Trophoblast cell (in vitro differentiated cells and primary cell): ENCODE results near the gene LYG1.

Experiments
- DNase-seq, 2 donors: peaks; one replicate each; pipeline ENCODE4 v3.0.0-alpha.2; 2016
- H2AFZ ChIP-seq: 2 replicates; pipeline ENCODE4 v1.6.1; 2013; ENCODE audit warnings: low read length, moderate library complexity, mild to moderate bottlenecking; ENCODE audit not compliant: insufficient read depth, poor library complexity
- H2AK5ac ChIP-seq: 2 replicates; pipeline ENCODE4 v1.6.1; 2013; ENCODE audit warnings: mild to moderate bottlenecking, low read length
- H2BK120ac ChIP-seq: 2 replicates; pipeline ENCODE4 v1.6.1; 2013; ENCODE audit warnings: low read length, mild to moderate bottlenecking, moderate library complexity; ENCODE audit not compliant: insufficient read depth, poor library complexity
- H2BK12ac ChIP-seq: 2 replicates; pipeline ENCODE4 v1.6.1; 2013; ENCODE audit warnings: mild to moderate bottlenecking, low read length, moderate library complexity
- H2BK5ac ChIP-seq: 2 replicates; pipeline ENCODE4 v1.6.1; 2013; ENCODE audit warnings: low read length, low read depth, moderate library complexity, mild to moderate bottlenecking; ENCODE audit not compliant: poor library complexity
- H3K14ac ChIP-seq: 2 replicates; pipeline ENCODE4 v1.6.1; 2013; ENCODE audit warnings: mild to moderate bottlenecking, low read length
- H3K18ac ChIP-seq: 2 replicates; pipeline ENCODE4 v1.6.1; 2013; ENCODE audit warnings: mild to moderate bottlenecking, low read length
- H3K23ac ChIP-seq: 2 replicates; pipeline ENCODE4 v1.6.1; 2013; ENCODE audit warnings: low read length
- H3K27ac ChIP-seq: 2 replicates; pipeline ENCODE4 v1.5.1; 2013; ENCODE audit warnings: low read depth, mild to moderate bottlenecking, inconsistent platforms, low read length, moderate library complexity
- H3K27me3 ChIP-seq: 2 replicates; pipeline ENCODE4 v1.6.1; 2013; ENCODE audit warnings: inconsistent platforms, mild to moderate bottlenecking, low read length, moderate library complexity; ENCODE audit not compliant: insufficient read depth
- H3K36me3 ChIP-seq, 2 experiments: 1 replicate in 1 of 2; 2 replicates in 1 of 2; pipeline ENCODE4 v1.6.1; 2013; ENCODE audit warnings: low read length in 2 of 2, mild to moderate bottlenecking in 2 of 2, moderate library complexity in 1 of 2; ENCODE audit not compliant: insufficient read depth in 2 of 2, control insufficient read depth in 1 of 2
- H3K4ac ChIP-seq: 2 replicates; pipeline ENCODE4 v1.6.1; 2013; ENCODE audit warnings: low read depth, mild to moderate bottlenecking, low read length, moderate library complexity
- H3K4me1 ChIP-seq, 2 experiments: 1 replicate in 1 of 2; 2 replicates in 1 of 2; pipeline ENCODE4 v1.6.1; 2013; ENCODE audit warnings: low read length in 2 of 2, mild to moderate bottlenecking in 2 of 2, moderate library complexity in 1 of 2; ENCODE audit not compliant: insufficient read depth in 2 of 2, control insufficient read depth in 1 of 2
- H3K4me2 ChIP-seq: 2 replicates; pipeline ENCODE4 v1.6.1; 2013; ENCODE audit warnings: inconsistent platforms, mild to moderate bottlenecking, low read length, moderate library complexity
- H3K4me3 ChIP-seq: 2 replicates; pipeline ENCODE4 v1.5.1; 2013; ENCODE audit warnings: mild to moderate bottlenecking, low read depth, low read length, inconsistent platforms
- H3K79me1 ChIP-seq: one replicate; pipeline ENCODE4 v1.6.1; 2013; ENCODE audit warnings: low read length
- H3K79me2 ChIP-seq: 2 replicates; pipeline ENCODE4 v1.6.1; 2013; ENCODE audit warnings: low read length, mild to moderate bottlenecking; ENCODE audit not compliant: control insufficient read depth, insufficient read depth, poor library complexity
- H3K9ac ChIP-seq: 2 replicates; pipeline ENCODE4 v1.6.1; 2013; ENCODE audit warnings: mild to moderate bottlenecking, low read length
- H3K9me3 ChIP-seq: 2 replicates; pipeline ENCODE4 v1.6.1; 2013; ENCODE audit warnings: low read depth, mild to moderate bottlenecking, control low read depth, inconsistent platforms, low read length; ENCODE audit not compliant: insufficient read depth
- H4K12ac ChIP-seq: 2 replicates; pipeline ENCODE4 v1.6.1; 2013; ENCODE audit warnings: low read depth, mild to moderate bottlenecking, low read length, moderate library complexity
- H4K8ac ChIP-seq: 2 replicates; pipeline ENCODE4 v1.6.1; 2013; ENCODE audit warnings: low read depth, mild to moderate bottlenecking, low read length, moderate library complexity
- H4K91ac ChIP-seq: one replicate; pipeline ENCODE4 v1.6.1; 2013; ENCODE audit warnings: low read depth, mild to moderate bottlenecking, low read length, moderate library complexity
- WGBS: extraction: QIAGEN DNeasy Blood & Tissue Kit; methylation state at CpG from one replicate; pipeline ENCODE4 v1.1.7; 2013; ENCODE audit warnings: missing lambda C conversion rate; ENCODE audit not compliant: insufficient read length, insufficient coverage; ENCODE audit errors: extremely low coverage; 5-methylcytosine and 5-hydroxymethylcytosine counted together

LYG1 gene

GRCh38 chr2:99240431-99240830 is 60.6 kb downstream of the LYG1 start:
- Histone ChIP-seq H3K14ac (no peak overlapping the region), H3K79me1 (no peaks in the 10 kb centered on the region), H3K9ac (no peak overlapping the region), H4K91ac (no peak overlapping the region), H3K9me3 (no peaks in the 10 kb centered on the region), H3K23ac (no peak overlapping the region), H2BK12ac (no peak overlapping the region), H2AFZ (no peak overlapping the region), H3K4me3 (no peak overlapping the region), H4K8ac (no peak overlapping the region), H3K18ac (no peak overlapping the region), H3K4ac (no peak overlapping the region), H3K4me2 (no peak overlapping the region), H3K27me3 (no peaks in the 10 kb centered on the region), H2AK5ac (no peak overlapping the region), H2BK120ac (no peak overlapping the region), H3K36me3 (no peaks in the 10 kb centered on the region), H4K12ac (no peak overlapping the region), H3K4me1 (no peaks in the 10 kb centered on the region), H3K79me2 (no peaks in the 10 kb centered on the region), H2BK5ac (no peak overlapping the region), H3K27ac (no peak overlapping the region)
- WGBS, result no CpG with 5 or more reads among the region's 6 CpGs
- no peak for DNase-seq

- H2AK5ac ChIP-seq, result no peak overlapping the region
- no peak overlapping the region for H3K23ac ChIP-seq
- H3K79me2 ChIP-seq, result no peaks in the 10 kb centered on the region
- no peak overlapping the region for H3K27ac ChIP-seq
- no peaks in the 10 kb centered on the region for H3K36me3 ChIP-seq
- no peak overlapping the region for H2AFZ ChIP-seq
- DNase-seq, result no peak
- H3K4me1 ChIP-seq, result no peaks in the 10 kb centered on the region
- H4K91ac ChIP-seq, result no peak overlapping the region
- no peak overlapping the region for H3K4ac ChIP-seq
- H2BK12ac ChIP-seq, result no peak overlapping the region
- no peak overlapping the region for H3K18ac ChIP-seq
- no peak overlapping the region for H2BK5ac ChIP-seq
- no peaks in the 10 kb centered on the region for H3K9me3 ChIP-seq
- no peak overlapping the region for H3K14ac ChIP-seq
- no peaks in the 10 kb centered on the region for H3K27me3 ChIP-seq
- no peak overlapping the region for H2BK120ac ChIP-seq
- H3K4me3 ChIP-seq, result no peak overlapping the region
- no peak overlapping the region for H4K12ac ChIP-seq
- H3K79me1 ChIP-seq, result no peaks in the 10 kb centered on the region
- no peak overlapping the region for H3K4me2 ChIP-seq
- H4K8ac ChIP-seq, result no peak overlapping the region
- no peak overlapping the region for H3K9ac ChIP-seq
- WGBS, result no CpG with 5 or more reads among the region's 6 CpGs
These were observed 62.4 kb downstream of the LYG1 start for GRCh38 chr2:99238599-99238998.
